Measurements from ENCODE around the gene TRIM41.
"Not testable (repeated sequence)": the region's sequence is repeated elsewhere in the genome, so short reads cannot be mapped to it uniquely, and the experiment has no call there.

DNA sequence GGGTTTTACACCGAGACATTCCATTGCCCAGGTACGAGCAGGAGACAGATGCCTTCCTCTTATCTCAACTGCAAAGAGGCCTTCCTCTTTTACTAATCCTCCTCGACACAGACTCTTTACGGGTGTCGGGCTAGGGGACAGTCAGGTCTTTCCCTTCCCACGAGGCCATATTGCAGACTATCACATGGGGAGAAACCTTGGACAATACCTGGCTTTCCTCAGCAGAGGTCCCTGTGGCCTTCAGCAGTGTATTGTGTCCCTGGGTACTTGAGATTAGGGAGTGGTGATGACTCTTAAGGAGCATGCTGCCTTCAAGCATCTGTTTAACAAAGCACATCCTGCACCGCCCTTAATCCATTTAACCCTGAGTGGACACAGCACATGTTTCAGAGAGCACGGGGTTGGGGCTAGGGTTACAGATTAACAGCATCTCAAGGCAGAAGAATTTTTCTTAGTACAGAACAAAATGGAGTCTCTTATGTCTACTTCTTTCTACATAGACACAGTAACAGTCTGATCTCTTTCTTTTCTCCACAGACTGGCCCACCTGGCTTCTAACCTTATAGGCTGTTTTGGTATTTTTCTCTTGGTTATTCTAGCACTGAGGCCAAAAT lies 44.3 kb downstream of the TRIM41 start:
- TF ChIP-seq, protein P1, sequence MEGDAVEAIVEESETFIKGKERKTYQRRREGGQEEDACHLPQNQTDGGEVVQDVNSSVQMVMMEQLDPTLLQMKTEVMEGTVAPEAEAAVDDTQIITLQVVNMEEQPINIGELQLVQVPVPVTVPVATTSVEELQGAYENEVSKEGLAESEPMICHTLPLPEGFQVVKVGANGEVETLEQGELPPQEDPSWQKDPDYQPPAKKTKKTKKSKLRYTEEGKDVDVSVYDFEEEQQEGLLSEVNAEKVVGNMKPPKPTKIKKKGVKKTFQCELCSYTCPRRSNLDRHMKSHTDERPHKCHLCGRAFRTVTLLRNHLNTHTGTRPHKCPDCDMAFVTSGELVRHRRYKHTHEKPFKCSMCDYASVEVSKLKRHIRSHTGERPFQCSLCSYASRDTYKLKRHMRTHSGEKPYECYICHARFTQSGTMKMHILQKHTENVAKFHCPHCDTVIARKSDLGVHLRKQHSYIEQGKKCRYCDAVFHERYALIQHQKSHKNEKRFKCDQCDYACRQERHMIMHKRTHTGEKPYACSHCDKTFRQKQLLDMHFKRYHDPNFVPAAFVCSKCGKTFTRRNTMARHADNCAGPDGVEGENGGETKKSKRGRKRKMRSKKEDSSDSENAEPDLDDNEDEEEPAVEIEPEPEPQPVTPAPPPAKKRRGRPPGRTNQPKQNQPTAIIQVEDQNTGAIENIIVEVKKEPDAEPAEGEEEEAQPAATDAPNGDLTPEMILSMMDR (optimal IDR thresholded peaks at IDR 0.05 in 1 of 3, IDR thresholded peaks at IDR 0.05 in 1 of 3, conservative IDR thresholded peaks at IDR 0.05 in 1 of 3; ENCODE audit: extremely low read depth in 1 of 3, insufficient read depth in 2 of 3, low read length in 3 of 3), result peak in 1 of 3 experiments; percentile 10
- not testable (repeated sequence) for TF ChIP-seq EZH2 (IDR thresholded peaks at IDR 0.05; ENCODE audit: low read length)

All from keratinocyte (primary cell).